Esophagus squamous epithelium (tissue), 4 donors: ENCODE results near the gene CYP3A5.

Experiments
- POLR2A ChIP-seq, 4 donors: fragments of 450-650 bp; IDR thresholded peaks; one replicate each; pipeline ENCODE4 v1.6.1; 2017; ENCODE audit warnings: antibody characterized with exemption in 4 of 4, mild to moderate bottlenecking in 4 of 4, moderate library complexity in 3 of 4
- TF ChIP-seq, protein P1 (sequence below), 6 experiments: fragments of 450-650 bp in 4 of 6; fragments of 200-600 bp in 2 of 6; sonication (generic) in 2 of 6; IDR thresholded peaks; one replicate each; pipeline ENCODE4 v1.5.1; 2016 to 2019; ENCODE audit warnings: antibody characterized with exemption in 6 of 6, mild to moderate bottlenecking in 4 of 6, moderate library complexity in 4 of 6

DNA sequence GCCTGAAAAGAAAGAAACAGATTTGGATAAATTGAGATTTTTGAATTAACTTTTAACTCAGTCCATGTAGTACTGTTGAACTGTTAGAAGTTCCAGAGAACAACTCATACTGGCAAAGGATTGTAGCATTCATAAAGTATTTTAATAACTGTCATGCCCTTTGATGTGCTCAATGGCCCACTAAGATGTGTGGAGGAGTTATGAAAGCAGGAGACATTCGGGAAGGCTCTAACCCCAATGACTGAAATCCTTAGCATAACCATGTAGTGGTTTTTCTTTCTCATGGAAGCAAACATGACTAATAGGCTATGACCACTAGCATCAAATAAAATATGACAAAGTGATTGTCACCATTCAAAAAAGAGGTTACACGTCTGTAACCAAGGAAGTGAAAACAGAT is 29.5 kb upstream of the CYP3A5 start:
- TF ChIP-seq, protein P1, sequence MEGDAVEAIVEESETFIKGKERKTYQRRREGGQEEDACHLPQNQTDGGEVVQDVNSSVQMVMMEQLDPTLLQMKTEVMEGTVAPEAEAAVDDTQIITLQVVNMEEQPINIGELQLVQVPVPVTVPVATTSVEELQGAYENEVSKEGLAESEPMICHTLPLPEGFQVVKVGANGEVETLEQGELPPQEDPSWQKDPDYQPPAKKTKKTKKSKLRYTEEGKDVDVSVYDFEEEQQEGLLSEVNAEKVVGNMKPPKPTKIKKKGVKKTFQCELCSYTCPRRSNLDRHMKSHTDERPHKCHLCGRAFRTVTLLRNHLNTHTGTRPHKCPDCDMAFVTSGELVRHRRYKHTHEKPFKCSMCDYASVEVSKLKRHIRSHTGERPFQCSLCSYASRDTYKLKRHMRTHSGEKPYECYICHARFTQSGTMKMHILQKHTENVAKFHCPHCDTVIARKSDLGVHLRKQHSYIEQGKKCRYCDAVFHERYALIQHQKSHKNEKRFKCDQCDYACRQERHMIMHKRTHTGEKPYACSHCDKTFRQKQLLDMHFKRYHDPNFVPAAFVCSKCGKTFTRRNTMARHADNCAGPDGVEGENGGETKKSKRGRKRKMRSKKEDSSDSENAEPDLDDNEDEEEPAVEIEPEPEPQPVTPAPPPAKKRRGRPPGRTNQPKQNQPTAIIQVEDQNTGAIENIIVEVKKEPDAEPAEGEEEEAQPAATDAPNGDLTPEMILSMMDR (IDR thresholded peaks at IDR 0.05) = no peak
- no peak for TF ChIP-seq POLR2A (IDR thresholded peaks at IDR 0.05)
